Endothelial cell of hepatic sinusoid (primary cell): ENCODE measurements around the gene SLC44A5.
"Not testable (repeated sequence)": the region's sequence is repeated elsewhere in the genome, so short reads cannot be mapped to it uniquely, and the experiment has no call there.

ENCODE experiments used
- in situ Hi-C: cut with HindIII; loops from 2 replicates; pipeline ENCODE4 v1.10.0; 2017; ENCODE audit warnings: low sequenced_read_pairs

SLC44A5 gene

GRCh38 chr1:75293270-75293669 lies 317.6 kb downstream of the SLC44A5 start:
- in situ Hi-C loops = no loop called here

DNA sequence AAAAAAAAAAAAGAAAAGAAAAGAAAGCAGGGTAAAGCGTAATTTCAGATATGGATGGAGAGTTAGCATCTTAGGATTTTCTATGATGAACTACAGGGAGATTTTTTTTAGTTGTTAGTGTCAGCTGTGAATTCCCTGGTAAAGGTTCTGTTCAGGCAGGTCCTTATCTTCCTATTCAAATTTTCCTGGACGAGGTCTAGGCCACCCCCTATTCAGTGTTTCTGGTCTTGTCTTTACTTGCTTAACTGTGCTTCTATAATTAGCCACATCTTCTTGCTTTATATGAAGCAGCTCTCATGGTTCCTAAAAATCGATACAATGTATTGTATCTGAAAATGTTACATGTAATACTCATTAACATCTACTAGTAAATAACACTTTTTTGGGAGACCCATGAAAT lies 318.9 kb downstream of the SLC44A5 start:
- in situ Hi-C loops = no loop called here

- in situ Hi-C loops = no loop called here
These were observed 334.5 kb downstream of the SLC44A5 start for GRCh38 chr1:75276385-75276784.

DNA sequence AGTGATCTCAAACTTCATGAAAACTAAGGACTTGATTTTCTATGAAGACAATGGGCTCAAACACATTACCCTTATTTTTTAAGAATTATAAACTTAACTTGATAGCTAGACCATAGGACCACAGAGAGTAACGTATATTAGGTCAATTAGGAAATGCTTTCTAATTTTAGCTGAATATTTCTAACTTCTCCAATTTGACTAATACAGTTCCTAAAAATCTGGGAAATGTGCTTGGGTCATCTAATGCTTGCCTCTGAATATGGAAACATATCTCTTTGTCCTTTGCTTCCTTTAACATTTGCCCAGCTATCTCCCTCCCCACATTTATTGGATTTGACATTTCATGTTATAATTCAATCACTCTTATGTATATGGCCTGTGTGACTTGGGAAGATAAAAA lies 335.3 kb downstream of the SLC44A5 start:
- in situ Hi-C loops = no loop called here

DNA sequence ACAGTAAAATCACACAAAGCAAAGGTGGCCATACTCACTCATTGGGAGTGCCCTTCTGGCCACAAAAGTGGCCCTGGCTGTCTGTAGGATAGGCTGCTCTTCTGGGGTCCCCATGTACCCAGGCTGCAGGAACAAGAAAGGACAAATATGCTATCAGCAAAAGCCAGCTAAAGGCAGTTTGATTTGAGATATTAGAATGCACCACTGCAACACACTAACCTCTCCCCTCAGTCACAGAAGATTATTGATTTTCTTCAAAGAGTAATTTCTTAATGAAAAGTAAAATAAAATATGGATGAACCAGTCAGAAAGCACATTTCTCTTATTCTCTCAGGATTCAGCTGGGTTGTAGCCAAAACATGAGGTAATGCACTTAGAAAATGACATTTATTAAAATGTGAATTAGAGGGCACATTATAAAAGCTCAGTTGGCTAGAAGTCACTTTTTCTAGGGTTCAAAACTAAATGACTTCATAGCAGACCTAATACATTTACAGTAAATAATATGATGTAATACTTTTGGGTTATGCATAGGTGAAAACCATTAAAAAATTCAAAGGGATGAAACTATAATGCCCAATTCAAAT lies 335.9 kb downstream of the SLC44A5 start:
- in situ Hi-C loops = no loop called here

GRCh38 chr1:75273110-75273509 lies 337.8 kb downstream of the SLC44A5 start:
- in situ Hi-C loops = no loop called here

GRCh38 chr1:75265792-75266191 lies 345.1 kb downstream of the SLC44A5 start:
- in situ Hi-C loops = no loop called here

DNA sequence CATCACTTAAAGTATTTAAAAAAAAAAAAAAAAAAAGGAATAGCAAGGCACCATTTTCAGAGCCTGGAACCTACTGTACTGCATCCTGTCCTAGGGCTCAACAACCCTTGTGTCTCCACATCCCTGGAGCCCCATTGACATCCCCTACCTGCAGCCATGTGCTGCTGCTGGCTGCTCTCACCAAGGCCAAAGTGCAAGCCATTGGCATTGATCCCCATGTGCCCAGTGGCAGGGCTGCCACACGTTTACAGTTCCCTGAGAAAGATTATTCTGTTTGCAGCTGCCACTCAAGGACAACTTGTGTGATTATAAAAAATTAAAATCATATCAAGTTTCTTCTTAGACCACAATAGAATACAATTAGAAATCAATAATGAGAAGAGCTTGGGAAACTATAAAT lies 346.8 kb downstream of the SLC44A5 start:
- in situ Hi-C loops = no loop called here

DNA sequence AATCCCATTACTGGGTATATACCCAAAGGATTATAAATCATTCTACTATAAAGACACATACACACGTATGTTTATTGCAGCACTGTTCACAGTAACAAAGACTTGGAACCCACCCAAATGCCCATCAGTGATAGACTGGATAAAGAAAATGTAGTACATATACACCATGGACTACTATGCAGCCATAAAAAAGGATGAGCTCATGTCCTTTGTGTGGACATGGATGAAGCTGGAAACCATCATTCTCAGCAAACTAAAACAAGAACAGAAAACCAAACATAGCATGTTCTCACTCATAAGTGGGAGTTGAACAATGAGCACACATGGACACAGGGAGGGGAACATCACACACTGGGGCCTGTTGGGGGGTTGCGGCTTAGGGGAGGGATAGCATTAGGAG lies 347.3 kb downstream of the SLC44A5 start:
- in situ Hi-C loops = not testable (repeated sequence)

DNA sequence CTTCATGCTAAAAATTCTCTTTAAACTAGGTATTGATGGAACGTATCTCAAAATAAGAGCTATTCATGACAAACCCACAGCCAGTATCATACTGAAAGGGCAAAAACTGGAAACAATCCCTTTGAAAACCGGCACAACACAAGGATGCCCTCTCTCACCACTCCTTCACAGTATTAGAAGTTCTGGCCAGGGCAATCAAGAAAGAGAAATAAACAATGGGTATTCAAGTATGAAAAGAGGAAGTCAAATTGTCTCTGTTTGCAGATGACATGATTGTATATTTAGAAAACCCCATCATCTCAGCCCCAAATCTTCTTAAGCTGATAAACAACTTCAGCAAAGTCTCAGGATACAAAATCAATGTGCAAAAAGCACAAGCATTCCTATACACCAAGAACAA lies 349.0 kb downstream of the SLC44A5 start:
- in situ Hi-C loops = not testable (repeated sequence)

DNA sequence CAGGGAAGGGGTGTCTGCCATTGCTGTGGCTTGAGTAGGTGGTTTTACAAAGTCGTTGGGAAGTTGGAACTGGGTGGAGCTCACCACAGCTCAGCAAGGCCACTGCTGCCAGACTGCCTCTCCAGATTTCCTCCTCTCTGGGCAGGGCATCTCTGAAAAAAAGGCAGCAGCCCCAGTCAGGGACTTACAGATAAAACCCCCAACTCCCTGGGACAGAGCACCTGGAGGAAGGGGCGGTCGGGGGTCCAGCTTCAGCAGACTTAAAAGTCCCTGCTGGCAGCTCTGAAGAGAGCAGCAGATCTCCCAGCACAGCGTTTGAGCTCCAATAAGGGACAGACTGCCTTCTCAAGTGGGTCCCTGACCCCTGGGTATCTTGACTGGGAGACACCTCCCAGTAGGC lies 352.6 kb downstream of the SLC44A5 start:
- in situ Hi-C loops = no loop called here

DNA sequence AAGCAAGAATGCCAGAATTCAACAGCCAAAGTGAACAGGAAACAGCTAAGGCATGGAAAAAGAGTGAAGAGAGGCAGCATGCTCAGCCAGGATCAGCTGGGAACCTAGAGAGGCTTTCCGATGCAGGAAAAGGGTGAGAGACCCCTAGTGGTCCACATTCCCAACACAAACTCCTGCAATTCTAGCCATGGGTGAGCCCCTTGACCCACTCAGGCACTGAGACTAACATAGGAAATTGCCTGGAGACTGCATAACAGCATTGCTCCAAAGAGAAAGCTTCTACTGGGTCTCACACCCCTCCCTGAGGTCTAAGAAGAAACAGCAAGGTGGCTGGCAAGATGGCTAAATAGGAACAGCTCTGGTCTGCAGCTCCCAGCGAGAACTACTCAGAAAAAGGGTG lies 353.5 kb downstream of the SLC44A5 start:
- in situ Hi-C loops = no loop called here

GRCh38 chr1:75250114-75250513 lies 360.8 kb downstream of the SLC44A5 start:
- in situ Hi-C loops = not testable (repeated sequence)

DNA sequence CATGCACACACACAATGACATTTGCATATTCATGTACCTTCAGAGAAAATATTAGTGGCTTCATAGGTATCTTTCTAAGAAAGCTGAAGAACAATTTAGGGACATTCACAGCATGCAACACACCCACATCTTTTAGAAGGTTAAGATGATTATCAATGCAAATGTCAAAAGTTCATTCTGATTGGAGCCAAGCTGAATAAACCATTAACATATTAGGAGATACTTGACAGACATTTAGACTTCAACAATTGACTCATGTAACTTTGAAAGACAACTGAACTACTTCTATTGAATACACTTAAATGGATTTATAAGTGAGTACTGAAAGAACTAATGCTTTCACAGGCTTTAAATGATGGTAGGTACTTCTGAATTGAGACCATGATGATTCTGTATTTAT lies 365.7 kb downstream of the SLC44A5 start:
- in situ Hi-C loops = no loop called here

DNA sequence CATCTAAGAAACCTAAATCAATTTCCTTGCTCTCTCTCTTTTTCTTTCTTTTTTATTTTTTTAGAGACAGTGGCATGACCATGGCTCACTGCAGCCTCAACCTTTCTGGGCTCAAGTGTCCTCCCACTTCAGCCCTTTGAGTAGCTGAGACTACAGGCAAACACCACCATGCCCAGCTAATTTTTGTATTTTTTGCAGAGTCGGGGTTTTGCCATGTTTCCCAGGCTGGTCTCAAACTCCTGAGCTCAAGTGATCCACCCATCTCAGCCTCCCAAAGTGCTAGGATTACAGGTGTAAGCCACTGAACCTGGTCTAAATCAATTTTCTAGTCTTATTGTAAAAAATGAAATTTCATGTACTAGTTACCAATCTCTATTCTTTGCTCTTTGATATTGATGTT lies 367.8 kb downstream of the SLC44A5 start:
- in situ Hi-C loops = no loop called here

- in situ Hi-C loops = no loop called here
These were observed 373.6 kb downstream of the SLC44A5 start for GRCh38 chr1:75237316-75237715.

DNA sequence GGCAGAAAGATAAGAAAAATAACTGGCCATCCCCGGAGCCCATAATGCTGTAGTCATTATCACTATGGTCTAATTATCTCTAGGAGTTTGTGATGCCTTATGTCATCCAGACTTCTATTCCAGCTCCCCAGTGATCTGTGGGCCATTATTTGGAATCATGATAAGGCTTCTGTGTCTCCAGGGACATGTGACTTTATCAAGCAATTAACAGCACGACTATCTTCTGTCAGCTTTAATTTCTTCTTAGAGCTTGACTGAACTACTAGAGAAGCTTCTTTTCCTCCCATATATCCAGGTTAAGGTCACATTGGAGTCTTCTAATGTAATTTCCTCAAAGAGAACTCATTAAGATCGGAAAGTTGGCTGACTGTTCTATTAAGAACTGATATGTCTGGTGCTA lies 376.4 kb downstream of the SLC44A5 start:
- in situ Hi-C loops = no loop called here

- in situ Hi-C loops = no loop called here
These were observed 377.5 kb downstream of the SLC44A5 start for GRCh38 chr1:75233302-75233929.

DNA sequence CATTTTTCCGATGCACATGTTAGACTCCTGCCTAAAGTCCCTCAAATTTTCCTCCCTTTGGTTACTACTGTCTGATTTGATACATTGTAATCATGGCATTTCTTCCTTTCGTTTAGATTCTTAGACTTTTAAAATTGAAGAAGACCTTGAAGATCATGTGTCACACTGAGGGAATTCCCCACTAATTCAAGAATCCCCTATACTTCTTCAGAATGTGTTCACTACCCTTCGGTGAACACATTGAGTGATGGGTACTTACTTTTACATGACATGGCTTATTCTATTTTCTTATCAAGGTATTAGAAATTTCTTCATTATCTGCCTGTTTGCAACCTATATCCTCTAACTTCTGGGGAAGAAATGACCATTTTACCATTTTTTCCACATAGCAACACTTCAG lies 390.8 kb downstream of the SLC44A5 start:
- in situ Hi-C loops = no loop called here

DNA sequence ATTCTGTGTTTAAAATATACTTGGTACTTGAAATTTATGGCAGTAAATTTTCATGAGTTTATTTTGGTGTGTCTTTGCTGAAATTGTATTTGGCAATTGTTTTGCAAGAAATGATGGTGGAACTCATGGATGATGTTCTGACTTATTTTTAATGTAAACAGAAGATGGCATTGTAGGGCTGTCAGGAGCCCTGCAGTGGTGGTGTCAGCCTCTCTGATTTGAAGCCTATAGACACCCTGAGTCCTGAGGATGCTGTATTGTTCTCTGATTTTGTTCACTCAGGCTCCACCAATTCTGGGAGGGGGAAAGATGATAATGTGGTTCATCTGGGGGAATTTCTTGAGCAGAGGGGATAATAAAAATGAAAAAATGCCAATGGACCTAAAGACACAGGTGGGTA lies 396.9 kb downstream of the SLC44A5 start:
- in situ Hi-C loops = no loop called here

DNA sequence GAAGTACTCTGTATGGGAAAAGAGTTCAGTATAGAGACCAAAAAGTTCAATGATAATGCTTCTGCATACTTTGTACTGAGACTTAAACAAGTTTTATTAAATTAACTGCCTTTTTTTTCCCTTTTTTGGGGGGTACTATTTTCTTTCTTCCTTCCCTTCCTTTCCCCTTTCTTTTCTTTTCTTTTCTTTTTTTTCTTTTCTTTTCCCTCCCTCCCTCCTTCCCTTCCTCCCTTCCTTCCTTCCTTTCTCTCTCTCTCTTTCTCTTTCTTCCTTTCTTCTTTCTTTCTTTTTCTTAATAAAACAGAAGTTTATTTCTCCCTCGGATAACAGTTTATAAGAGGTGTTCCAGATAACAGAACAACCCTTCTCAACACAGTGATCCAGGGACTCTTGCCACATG lies 399.3 kb downstream of the SLC44A5 start:
- in situ Hi-C loops = no loop called here

DNA sequence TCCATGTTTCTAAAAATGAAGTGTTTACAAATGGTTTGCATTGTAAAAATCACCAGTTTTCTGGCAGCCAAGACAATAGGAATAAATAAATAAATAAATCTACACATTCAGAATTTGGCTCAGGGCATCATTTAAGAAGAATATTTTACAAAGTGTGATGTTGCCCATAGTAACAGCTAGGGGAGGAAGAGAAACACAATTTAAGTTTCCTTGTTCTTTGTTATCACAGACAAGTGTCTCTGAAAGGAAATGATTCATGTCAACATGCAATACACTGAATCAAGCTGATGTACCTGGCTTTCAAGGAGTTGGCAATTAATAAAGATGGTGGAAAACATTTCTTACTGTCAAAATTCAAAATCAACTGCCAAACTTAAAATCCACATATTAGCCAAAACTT lies 402.1 kb downstream of the SLC44A5 start:
- in situ Hi-C loops = no loop called here
